Measurements from ENCODE around the gene FEM1B. TPM values are rescaled to one million over a fixed set of nuclear protein-coding genes. Genes with fewer than 3 reads are reported as not detected.

FEM1B gene
- total and polyA plus RNA-seq, 12 donors: 10.5 to 101 (median 66.9) TPM

GRCh38 chr15:68292157-68292781 is 14.7 kb downstream of the FEM1B start:
- H3K4me3 ChIP-seq: no peak overlapping the region
- TF ChIP-seq CTCF (IDR thresholded peaks at IDR 0.05): no peak
- H3K36me3 ChIP-seq: peaks cover 0 to 57% (median 11%) of the 10 kb centered on the region in 9 donors
- intact Hi-C loops (cut with DNase I): no loop called here
- DNase-seq: no peak
- H3K27ac ChIP-seq: peak overlapping the region in 2 of 10 donors; percentile 4 to 5
- H3K9me3 ChIP-seq: no peaks in the 10 kb centered on the region
- no peak for ATAC-seq
- no peaks in the 10 kb centered on the region for H3K27me3 ChIP-seq
- H3K4me1 ChIP-seq: peaks cover 0 to 96% (median 75%) of the 10 kb centered on the region in 9 donors

- Histone ChIP-seq H3K27ac (peak overlapping the region in 1 of 10 donors; percentile 4), H3K27me3 (no peaks in the 10 kb centered on the region), H3K4me1 (peaks cover 0 to 89% (median 70%) of the 10 kb centered on the region in 9 donors), H3K9me3 (no peaks in the 10 kb centered on the region), H3K36me3 (peaks cover 0 to 62% (median 11%) of the 10 kb centered on the region in 9 donors), H3K4me3 (no peak overlapping the region)
- TF ChIP-seq CTCF (IDR thresholded peaks at IDR 0.05): no peak
- no peak for ATAC-seq
- intact Hi-C loops (cut with DNase I): no loop called here
- DNase-seq: no peak
Measured at GRCh38 chr15:68292967-68293366, 15.4 kb downstream of the FEM1B start.

- intact Hi-C loops (cut with DNase I): loop anchor here in 1 of 10 donors (5.0 kb wide), 1 partner anchor 43 kb away; no protein-coding TSS in a partner anchor
- no peak for ATAC-seq
- WGBS, 2 donors: 56 to 59% methylated on average over 4 of the region's 4 CpGs
- H3K4me3 ChIP-seq: no peak overlapping the region
- H3K27me3 ChIP-seq: no peaks in the 10 kb centered on the region
- no peaks in the 10 kb centered on the region for H3K9me3 ChIP-seq
- peak overlapping the region in 1 of 10 donors; percentile 12 for H3K27ac ChIP-seq
- TF ChIP-seq CTCF (IDR thresholded peaks at IDR 0.05): no peak
- H3K36me3 ChIP-seq: peaks cover 0 to 54% (median 11%) of the 10 kb centered on the region in 9 donors
- peak in 1 of 2 donors; percentile 0 for DNase-seq
- peaks cover 4 to 86% (median 68%) of the 10 kb centered on the region in 9 donors for H3K4me1 ChIP-seq
Measured at GRCh38 chr15:68295014-68295805, 17.7 kb downstream of the FEM1B start.

GRCh38 chr15:68298336-68298735 is 20.8 kb downstream of the FEM1B start:
- H3K4me1 ChIP-seq: peaks cover 4 to 69% (median 41%) of the 10 kb centered on the region in 9 donors
- ATAC-seq (no peak), DNase-seq (peak in 1 of 2 donors; percentile 0)
- H3K36me3 ChIP-seq: peaks cover 0 to 23% (median 0%) of the 10 kb centered on the region in 9 donors
- H3K9me3 ChIP-seq: no peaks in the 10 kb centered on the region
- WGBS, 2 donors: 88 to 96% methylated on average over 3 of the region's 3 CpGs
- no peaks in the 10 kb centered on the region for H3K27me3 ChIP-seq
- intact Hi-C loops (cut with DNase I): loop anchor here in 1 of 10 donors (5.0 kb wide), 1 partner anchor 46 kb away; no protein-coding TSS in a partner anchor
- H3K27ac ChIP-seq: peak overlapping the region in 5 of 10 donors; percentile 6 to 73 (median 42)
- no peak for TF ChIP-seq CTCF (IDR thresholded peaks at IDR 0.05)
- H3K4me3 ChIP-seq: peak overlapping the region in 3 of 10 donors; percentile 33 to 48 (median 45)

All from heart right ventricle (tissue), 16 donors.